HG03575 (cell line): ENCODE measurements around the gene ZNF595.

ENCODE experiments used
- ATAC-seq: cut with Tn5 transposase; IDR thresholded peaks from one replicate; pipeline ENCODE4 v1.9.1; 2021; ENCODE audit not compliant: unreplicated experiment, insufficient number of reproducible peaks, low FRiP score; ENCODE audit errors: extremely low read depth

Gene ZNF595

DNA sequence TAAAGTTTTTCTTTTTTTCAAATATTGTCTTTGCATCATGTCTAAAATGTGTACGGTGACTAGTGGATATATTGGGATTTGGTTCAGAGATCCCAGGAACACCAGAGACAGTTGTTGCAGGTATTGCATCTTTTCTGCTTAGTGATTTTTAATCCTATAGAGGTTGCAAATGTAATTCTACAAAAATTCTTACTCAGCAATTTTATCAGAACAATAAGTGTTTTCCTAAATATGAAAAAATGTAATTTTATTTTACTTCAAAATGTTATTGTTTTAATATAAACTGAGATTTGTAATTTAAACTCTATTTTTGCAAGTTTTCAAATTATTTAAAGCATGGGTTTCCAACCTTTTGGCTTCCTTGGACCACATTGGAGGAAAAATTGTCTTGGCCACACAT lies 79.4 kb downstream of the ZNF595 start:
- no peak for ATAC-seq
